ENCODE measurements around the gene TMEM19. TPM values are rescaled to one million over a fixed set of nuclear protein-coding genes. Genes with fewer than 3 reads are reported as not detected.

The TMEM19 gene
- polyA plus RNA-seq, 1 experiment: 23.3 TPM

- H3K9me3 ChIP-seq (ENCODE audit: control insufficient read depth, insufficient read depth, low read length): peaks cover 8% of the 10 kb centered on the region
- H3K4me3 ChIP-seq (ENCODE audit: low read depth, low read length): no peak overlapping the region
- TF ChIP-seq, protein P1, sequence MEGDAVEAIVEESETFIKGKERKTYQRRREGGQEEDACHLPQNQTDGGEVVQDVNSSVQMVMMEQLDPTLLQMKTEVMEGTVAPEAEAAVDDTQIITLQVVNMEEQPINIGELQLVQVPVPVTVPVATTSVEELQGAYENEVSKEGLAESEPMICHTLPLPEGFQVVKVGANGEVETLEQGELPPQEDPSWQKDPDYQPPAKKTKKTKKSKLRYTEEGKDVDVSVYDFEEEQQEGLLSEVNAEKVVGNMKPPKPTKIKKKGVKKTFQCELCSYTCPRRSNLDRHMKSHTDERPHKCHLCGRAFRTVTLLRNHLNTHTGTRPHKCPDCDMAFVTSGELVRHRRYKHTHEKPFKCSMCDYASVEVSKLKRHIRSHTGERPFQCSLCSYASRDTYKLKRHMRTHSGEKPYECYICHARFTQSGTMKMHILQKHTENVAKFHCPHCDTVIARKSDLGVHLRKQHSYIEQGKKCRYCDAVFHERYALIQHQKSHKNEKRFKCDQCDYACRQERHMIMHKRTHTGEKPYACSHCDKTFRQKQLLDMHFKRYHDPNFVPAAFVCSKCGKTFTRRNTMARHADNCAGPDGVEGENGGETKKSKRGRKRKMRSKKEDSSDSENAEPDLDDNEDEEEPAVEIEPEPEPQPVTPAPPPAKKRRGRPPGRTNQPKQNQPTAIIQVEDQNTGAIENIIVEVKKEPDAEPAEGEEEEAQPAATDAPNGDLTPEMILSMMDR (IDR thresholded peaks at IDR 0.05; ENCODE audit: low read depth, low read length): no peak
- no peak overlapping the region for H3K27ac ChIP-seq (ENCODE audit: low read depth, low read length)
- ChIA-PET CTCF (interaction anchor here (0.7 kb wide), 1 partner anchor 19 kb away, joined by 3 read pairs; no protein-coding TSS in a partner anchor), POLR2A (no interaction called here)
- no peak for DNase-seq (ENCODE audit: low read depth, low spot score)
- H3K27me3 ChIP-seq (ENCODE audit: control insufficient read depth, insufficient read depth, low read length): no peaks in the 10 kb centered on the region
These were observed 30.4 kb upstream of the TMEM19 start for GRCh38 chr12:71655495-71655894.

- Histone ChIP-seq H3K27ac (ENCODE audit: low read depth, low read length) (no peak overlapping the region), H3K4me3 (ENCODE audit: low read depth, low read length) (no peak overlapping the region), H3K9me3 (ENCODE audit: control insufficient read depth, insufficient read depth, low read length) (peaks cover 8% of the 10 kb centered on the region), H3K27me3 (ENCODE audit: control insufficient read depth, insufficient read depth, low read length) (no peaks in the 10 kb centered on the region)
- TF ChIP-seq, protein P1 (IDR thresholded peaks at IDR 0.05; ENCODE audit: low read depth, low read length): no peak
- DNase-seq (ENCODE audit: low read depth, low spot score): no peak
- ChIA-PET POLR2A (interaction anchor here (0.6 kb wide), 1 partner anchor 190 kb away, joined by 3 read pairs; no protein-coding TSS in a partner anchor), CTCF (interaction anchor here (0.7 kb wide), 1 partner anchor 19 kb away, joined by 3 read pairs; no protein-coding TSS in a partner anchor)
These were observed 30.0 kb upstream of the TMEM19 start for GRCh38 chr12:71655907-71656306.

- Histone ChIP-seq H3K27ac (ENCODE audit: low read depth, low read length) (no peak overlapping the region), H3K27me3 (ENCODE audit: control insufficient read depth, insufficient read depth, low read length) (no peaks in the 10 kb centered on the region), H3K4me3 (ENCODE audit: low read depth, low read length) (no peak overlapping the region), H3K9me3 (ENCODE audit: control insufficient read depth, insufficient read depth, low read length) (peaks cover 8% of the 10 kb centered on the region)
- ChIA-PET POLR2A (no interaction called here), CTCF (interaction anchor here (1.0 to 1.6 kb wide), 2 partner anchors 20 to 97 kb away, joined by 3 to 6 read pairs; no protein-coding TSS in a partner anchor)
- DNase-seq (ENCODE audit: low read depth, low spot score): no peak
- TF ChIP-seq, protein P1 (IDR thresholded peaks at IDR 0.05; ENCODE audit: low read depth, low read length): no peak
These were observed 29.1 kb upstream of the TMEM19 start for GRCh38 chr12:71656740-71657139.

DNA sequence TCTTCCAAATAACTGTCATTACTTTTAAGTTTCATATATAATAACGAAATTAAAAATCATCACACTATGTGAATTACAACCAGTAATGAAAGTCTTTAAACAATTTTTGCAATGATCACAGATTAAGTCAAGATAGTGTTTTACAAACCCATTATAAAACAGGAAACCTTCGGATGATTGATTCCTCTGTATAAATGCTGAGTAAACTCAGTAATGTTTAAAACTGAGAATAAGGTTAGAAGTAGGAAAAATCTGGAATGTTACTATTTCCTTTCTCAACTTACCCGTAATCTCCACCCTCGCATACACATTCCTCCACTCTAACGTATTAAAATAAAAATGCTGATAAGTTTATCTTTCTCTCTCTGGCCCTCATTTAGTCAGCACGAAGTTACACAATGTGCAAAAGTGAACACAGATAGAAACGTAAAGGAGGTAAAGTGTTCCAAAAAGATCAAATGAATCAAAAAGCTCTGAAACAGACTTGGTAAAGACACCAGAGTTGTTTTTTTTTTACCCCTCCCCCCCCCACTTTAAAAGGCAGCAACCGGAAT lies 23.8 kb upstream of the TMEM19 start:
- Histone ChIP-seq H3K27ac (ENCODE audit: low read depth, low read length) (no peak overlapping the region), H3K4me3 (ENCODE audit: low read depth, low read length) (peak overlapping the region; percentile 96), H3K9me3 (ENCODE audit: control insufficient read depth, insufficient read depth, low read length) (no peaks in the 10 kb centered on the region; the same call in 1 of the 2 replicates), H3K27me3 (ENCODE audit: control insufficient read depth, insufficient read depth, low read length) (no peaks in the 10 kb centered on the region)
- TF ChIP-seq, protein P1 (IDR thresholded peaks at IDR 0.05; ENCODE audit: low read depth, low read length): no peak
- CTCF ChIA-PET: interaction anchor here (1.4 to 5.5 kb wide), 5 partner anchors 24 to 92 kb away, joined by 3 to 35 read pairs (median 13); partner anchors contain the start of genes RAB21 and TMEM19
- POLR2A ChIA-PET: interaction anchor here (0.6 to 3.6 kb wide), 4 partner anchors 24 to 86 kb away, joined by 3 to 41 read pairs (median 9); partner anchors contain the start of gene TMEM19
- peak; percentile 50 for DNase-seq (ENCODE audit: low read depth, low spot score)
